ENCODE results near the gene APBB1IP. TPM values are rescaled to one million over a fixed set of nuclear protein-coding genes. Genes with fewer than 3 reads are reported as not detected.

The APBB1IP gene
- total RNA-seq, 1 experiment from 2014 or later, result not detected

DNA sequence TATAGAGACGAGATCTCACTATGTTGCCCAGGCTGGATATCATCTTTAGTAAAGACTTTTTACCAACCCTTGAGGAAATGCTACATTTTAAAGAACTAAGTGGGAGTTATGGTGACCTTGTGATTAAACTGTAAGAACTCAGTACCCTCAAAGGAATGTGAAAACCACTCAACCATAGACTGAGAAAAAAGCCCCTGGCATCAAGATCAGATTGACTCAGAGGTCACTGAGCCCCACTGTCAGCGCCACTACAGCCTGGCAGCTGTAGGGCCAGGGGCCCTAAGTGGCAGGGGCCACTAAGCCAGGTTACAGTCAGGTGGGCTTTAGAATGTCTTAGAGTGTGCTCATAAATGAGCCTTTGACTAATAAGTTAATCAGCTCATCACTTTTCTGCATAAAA lies 55.9 kb downstream of the APBB1IP start:
- Histone ChIP-seq H3K4me3 (ENCODE audit: low read length) (no peak overlapping the region), H3K4me1 (ENCODE audit: insufficient read depth, low read length) (peaks cover under 1% of the 10 kb centered on the region; the same call in 1 of the 2 replicates), H2AFZ (ENCODE audit: low read length) (no peak overlapping the region), H3K9me2 (replicated peaks; ENCODE audit: low read length) (no peaks in the 10 kb centered on the region), H3F3A (ENCODE audit: low read length, unreplicated experiment) (no peaks in the 10 kb centered on the region), H3K27ac (ENCODE audit: low read length) (no peak overlapping the region), H3K79me2 (ENCODE audit: low read length) (no peaks in the 10 kb centered on the region), H3K36me3 (ENCODE audit: low read depth, low read length) (no peaks in the 10 kb centered on the region), H3K9me3 (ENCODE audit: low read length) (no peaks in the 10 kb centered on the region), H3K27me3 (ENCODE audit: low read length) (no peaks in the 10 kb centered on the region), H3K4me2 (ENCODE audit: low read length) (no peak overlapping the region), H3K9ac (ENCODE audit: low read length) (no peak overlapping the region), H4K20me1 (ENCODE audit: low read length) (no peaks in the 10 kb centered on the region)
- intact Hi-C loops (cut with micrococcal nuclease), result no loop called here
- TF ChIP-seq CTCF (conservative IDR thresholded peaks at IDR 0.05; ENCODE audit: low read depth, low read length) (no peak), EZH2 (IDR thresholded peaks at IDR 0.05; ENCODE audit: low read length, unreplicated experiment) (no peak), EZH2phosphoT487 (IDR thresholded peaks at IDR 0.05; ENCODE audit: borderline replicate concordance, low read length) (no peak)
- ATAC-seq (no peak), DNase-seq (no peak)
- POLR2A ChIA-PET (ENCODE audit: unreplicated experiment), result no interaction called here
- CTCF ChIA-PET, result no interaction called here
- no TSS peak for BruUV-seq (replicated peaks)

DNA sequence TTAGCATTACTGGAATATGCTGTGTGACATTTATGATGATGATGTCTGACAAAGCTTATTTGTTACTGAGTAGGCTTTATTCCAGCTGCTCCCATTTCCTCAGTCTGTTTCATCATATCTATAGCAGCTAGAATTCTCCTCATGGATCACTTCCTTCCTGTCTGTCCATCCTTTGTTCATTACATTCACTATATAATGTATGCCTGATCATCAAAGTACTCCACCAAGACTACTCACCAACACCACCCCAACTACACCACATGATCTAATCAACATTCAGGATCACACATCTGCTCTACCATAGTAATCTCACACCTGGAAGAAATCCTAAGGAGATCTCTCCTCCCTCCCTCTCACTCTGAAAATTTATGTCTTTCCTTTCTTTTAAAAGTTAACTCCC lies 61.3 kb downstream of the APBB1IP start:
- Histone ChIP-seq H3K4me1 (ENCODE audit: insufficient read depth, low read length) (no peaks in the 10 kb centered on the region), H3K36me3 (ENCODE audit: low read depth, low read length) (no peaks in the 10 kb centered on the region), H3K79me2 (ENCODE audit: low read length) (no peaks in the 10 kb centered on the region), H3K9me3 (ENCODE audit: low read length) (no peaks in the 10 kb centered on the region), H3K27me3 (ENCODE audit: low read length) (no peaks in the 10 kb centered on the region; the same call in 1 of the 2 replicates), H3K27ac (ENCODE audit: low read length) (no peak overlapping the region), H3F3A (ENCODE audit: low read length, unreplicated experiment) (no peaks in the 10 kb centered on the region), H4K20me1 (ENCODE audit: low read length) (no peaks in the 10 kb centered on the region), H2AFZ (ENCODE audit: low read length) (no peak overlapping the region), H3K4me3 (ENCODE audit: low read length) (no peak overlapping the region), H3K4me2 (ENCODE audit: low read length) (no peak overlapping the region), H3K9ac (ENCODE audit: low read length) (no peak overlapping the region), H3K9me2 (replicated peaks; ENCODE audit: low read length) (no peaks in the 10 kb centered on the region)
- no peak for TF ChIP-seq EZH2phosphoT487 (IDR thresholded peaks at IDR 0.05; ENCODE audit: borderline replicate concordance, low read length)
- ChIA-PET CTCF (no interaction called here), POLR2A (ENCODE audit: unreplicated experiment) (no interaction called here)
- no TSS peak for BruUV-seq (replicated peaks)
- no peak for ATAC-seq
- DNase-seq, result no peak
- intact Hi-C loops (cut with micrococcal nuclease), result no loop called here

- H3K4me3 ChIP-seq (ENCODE audit: low read length), result no peak overlapping the region
- no peaks in the 10 kb centered on the region for H3F3A ChIP-seq (ENCODE audit: low read length, unreplicated experiment)
- BruUV-seq (replicated peaks), result no TSS peak
- no peaks in the 10 kb centered on the region for H3K36me3 ChIP-seq (ENCODE audit: low read depth, low read length)
- H3K79me2 ChIP-seq (ENCODE audit: low read length), result no peaks in the 10 kb centered on the region
- no peaks in the 10 kb centered on the region for H3K4me1 ChIP-seq (ENCODE audit: insufficient read depth, low read length)
- TF ChIP-seq EZH2phosphoT487 (IDR thresholded peaks at IDR 0.05; ENCODE audit: borderline replicate concordance, low read length), result no peak
- TF ChIP-seq CTCF (conservative IDR thresholded peaks at IDR 0.05; ENCODE audit: low read depth, low read length), result no peak
- TF ChIP-seq EZH2 (IDR thresholded peaks at IDR 0.05; ENCODE audit: low read length, unreplicated experiment), result no peak
- no peaks in the 10 kb centered on the region for H4K20me1 ChIP-seq (ENCODE audit: low read length)
- ChIA-PET POLR2A (ENCODE audit: unreplicated experiment) (no interaction called here), CTCF (no interaction called here)
- ATAC-seq, result no peak
- H3K27me3 ChIP-seq (ENCODE audit: low read length), result peaks cover 18% of the 10 kb centered on the region
- no peaks in the 10 kb centered on the region for H3K9me2 ChIP-seq (replicated peaks; ENCODE audit: low read length)
- H3K9me3 ChIP-seq (ENCODE audit: low read length), result no peaks in the 10 kb centered on the region
- H3K4me2 ChIP-seq (ENCODE audit: low read length), result no peak overlapping the region
- H3K9ac ChIP-seq (ENCODE audit: low read length), result no peak overlapping the region
- H2AFZ ChIP-seq (ENCODE audit: low read length), result no peak overlapping the region
- no peak for DNase-seq
- no peak overlapping the region for H3K27ac ChIP-seq (ENCODE audit: low read length)
- intact Hi-C loops (cut with micrococcal nuclease), result no loop called here
These were observed 64.8 kb downstream of the APBB1IP start for GRCh38 chr10:26502986-26503385.

Measured in PC-3 (cell line).